Hypothalamus (tissue), 51 donors: Measurements from ENCODE around the gene COPS9.

ENCODE experiments used
- DNase-seq, 51 donors: peaks; one replicate each; lab custom pipeline; 2025; lab: John Stamatoyannopoulos, UW

COPS9 gene

DNA sequence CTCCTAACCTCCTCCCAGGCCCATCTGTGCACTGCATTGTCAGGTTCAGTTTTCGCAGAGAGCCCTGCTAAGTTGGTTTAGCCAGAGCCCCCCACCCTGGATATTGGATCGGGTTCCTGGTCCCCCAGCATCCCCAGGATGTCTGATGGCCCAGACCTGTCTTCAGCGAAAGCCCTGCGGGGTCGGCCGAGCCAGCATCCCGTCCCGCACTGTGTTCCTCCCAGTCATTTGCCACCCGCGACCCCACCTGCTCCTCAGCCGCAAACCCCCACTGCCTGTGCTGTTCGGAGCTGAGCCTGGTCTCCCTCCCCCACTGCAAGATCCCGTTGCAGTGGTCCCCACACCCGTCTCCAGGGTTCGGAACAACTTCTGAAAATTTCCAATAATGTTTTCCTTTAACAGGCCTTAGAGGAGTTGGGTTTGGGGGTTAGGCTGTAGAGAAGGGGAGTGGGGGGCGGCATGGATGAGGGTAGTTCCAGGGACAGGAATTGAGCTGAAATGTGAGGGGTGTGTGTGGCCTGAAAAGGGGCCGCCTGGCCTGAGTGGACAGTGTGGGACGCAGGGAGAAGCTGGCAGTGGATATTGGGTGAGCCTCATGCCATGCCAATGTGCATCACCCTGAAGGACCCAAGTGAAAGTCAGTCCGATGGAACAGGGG is 1.6 kb upstream of the COPS9 start:
- no peak for DNase-seq

DNA sequence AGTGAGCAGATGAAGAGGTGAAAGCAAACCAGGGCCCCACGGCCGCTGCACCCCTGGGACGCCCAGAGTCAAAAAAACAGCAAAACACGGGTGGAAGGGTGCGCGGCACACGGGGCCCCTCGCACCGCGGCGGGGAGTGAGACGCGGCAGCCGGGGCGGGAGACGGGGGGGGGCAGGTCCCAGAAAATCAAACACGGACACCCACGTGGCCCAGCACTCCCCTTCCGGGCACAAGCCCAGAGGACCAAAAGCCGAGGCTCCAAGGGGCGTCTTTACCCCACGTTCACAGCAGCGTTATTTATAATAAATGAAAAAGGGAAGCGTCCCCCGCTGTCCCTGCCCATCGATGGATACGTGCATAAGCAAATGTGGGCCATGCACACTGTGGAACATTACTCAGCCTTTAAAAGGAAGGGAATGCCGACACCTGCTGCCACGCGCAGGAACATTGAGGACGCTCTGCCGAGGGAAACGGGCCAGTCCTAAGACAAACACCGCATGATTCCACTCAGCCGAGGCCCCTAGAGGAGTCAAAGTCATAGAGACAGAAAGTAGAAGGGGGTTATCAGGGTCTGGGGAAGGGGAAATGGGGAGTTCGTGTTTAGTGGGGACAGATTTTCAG is 677 bp upstream of the COPS9 start:
- DNase-seq, result peak in 1 of 51 donors; percentile 28

DNA sequence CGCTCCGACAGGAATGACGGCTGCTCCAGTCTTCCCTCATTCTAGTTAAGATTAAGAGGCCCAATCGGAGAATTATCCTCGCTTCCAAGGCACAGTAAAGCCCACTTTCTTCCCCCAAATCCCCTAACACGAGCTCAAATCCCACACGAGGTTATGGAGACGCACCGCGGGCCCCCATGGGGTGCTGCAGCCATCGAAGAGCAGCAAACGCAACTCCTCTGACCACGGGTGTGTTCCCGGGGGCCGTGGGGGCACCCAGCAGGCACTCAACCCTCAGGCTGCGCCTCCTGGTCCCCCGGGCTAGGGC is 446 bp downstream of the COPS9 start:
- DNase-seq, result no peak

DNA sequence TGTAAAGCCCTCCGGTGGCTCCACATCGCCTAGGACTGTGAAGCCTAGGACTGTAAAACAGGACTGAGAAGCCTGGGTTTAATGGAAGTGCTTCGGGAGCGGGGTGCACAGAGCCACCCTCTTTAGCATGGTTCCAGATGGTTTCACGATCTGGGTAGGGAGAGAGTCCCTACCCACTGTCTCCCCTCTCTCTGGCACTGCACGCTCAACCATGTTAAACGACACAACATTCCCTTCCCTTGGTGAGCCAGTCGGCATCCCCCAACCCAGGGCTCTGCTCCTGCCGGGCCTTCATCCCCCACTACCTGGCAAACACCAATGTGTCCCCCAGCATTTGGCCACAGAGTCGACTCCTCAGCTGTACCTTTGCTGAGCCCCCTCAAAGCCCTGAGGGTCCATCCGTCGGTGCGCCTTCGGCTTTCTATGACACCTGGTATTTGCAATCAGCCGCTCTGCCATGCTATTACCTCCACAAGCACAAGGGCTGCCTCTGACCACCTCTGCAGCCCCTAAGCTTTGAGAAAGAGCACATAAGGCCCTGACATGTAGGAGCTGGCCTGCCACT is 1.1 kb downstream of the COPS9 start:
- no peak for DNase-seq

- no peak for DNase-seq
Measured at GRCh38 chr2:240134466-240134865, 1.6 kb downstream of the COPS9 start.

- no peak for DNase-seq
Measured at GRCh38 chr2:240133401-240133800, 2.7 kb downstream of the COPS9 start.

- DNase-seq, result peak in 4 of 51 donors; percentile 7 to 54 (median 14)
Measured at GRCh38 chr2:240132651-240132980, 3.5 kb downstream of the COPS9 start.

GRCh38 chr2:240131941-240132650 is 4.0 kb downstream of the COPS9 start:
- DNase-seq, result no peak

DNA sequence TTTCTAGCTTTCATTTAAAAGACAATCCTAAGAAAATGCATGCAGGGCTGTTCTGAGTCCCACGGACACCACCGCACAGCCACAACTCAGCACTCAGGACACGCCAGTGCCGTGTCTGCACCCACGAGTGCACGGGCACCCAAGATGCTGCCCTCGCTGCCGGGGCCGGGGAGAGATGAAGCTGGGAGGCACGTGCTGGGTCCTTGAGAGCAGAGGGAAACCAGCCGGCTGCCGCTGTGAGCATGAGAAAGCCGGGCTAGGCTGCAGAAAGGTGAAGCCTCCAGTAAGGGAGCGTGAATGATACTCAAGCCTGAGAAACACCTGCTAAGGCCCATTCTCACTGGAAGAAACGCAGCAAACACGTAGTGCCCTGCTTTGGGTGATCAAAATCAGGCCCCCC is 4.8 kb downstream of the COPS9 start:
- no peak for DNase-seq

DNA sequence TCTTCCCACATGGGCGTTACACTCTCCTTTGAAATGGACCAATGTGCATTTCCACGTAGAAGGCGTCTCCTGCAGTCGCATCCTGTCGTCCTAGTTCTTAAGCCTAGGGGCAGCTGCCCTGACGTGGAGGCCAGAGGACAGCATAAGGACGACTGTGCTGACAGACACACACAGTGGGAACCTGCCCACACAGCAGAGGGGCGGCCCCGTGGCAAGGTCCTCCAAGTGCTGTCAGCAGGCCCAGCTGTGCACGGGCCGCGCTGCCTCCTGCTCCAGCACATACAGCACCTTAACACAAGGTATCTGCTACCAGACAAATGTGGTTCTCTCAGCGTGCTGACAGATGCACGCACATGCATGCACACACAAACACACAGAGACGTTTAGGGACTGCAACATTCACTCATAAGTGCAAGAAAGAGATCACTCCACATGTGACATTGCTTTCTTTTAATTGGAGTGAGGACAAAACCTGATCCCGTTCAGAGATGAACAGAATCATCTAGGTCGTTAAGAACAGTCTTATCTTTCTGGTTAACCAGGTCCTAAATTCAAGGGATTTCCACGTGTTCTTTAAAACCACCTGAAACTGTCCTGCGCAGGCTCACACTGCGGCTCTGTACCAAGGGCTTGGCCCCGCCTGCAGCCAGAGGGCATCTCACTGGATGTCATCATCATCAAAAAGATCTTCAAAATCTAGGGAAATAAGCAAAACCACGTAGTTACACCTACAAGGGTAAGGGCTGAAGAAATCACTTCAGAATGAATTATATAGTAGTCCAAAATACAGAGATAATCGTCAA is 5.5 kb downstream of the COPS9 start:
- no peak for DNase-seq

DNA sequence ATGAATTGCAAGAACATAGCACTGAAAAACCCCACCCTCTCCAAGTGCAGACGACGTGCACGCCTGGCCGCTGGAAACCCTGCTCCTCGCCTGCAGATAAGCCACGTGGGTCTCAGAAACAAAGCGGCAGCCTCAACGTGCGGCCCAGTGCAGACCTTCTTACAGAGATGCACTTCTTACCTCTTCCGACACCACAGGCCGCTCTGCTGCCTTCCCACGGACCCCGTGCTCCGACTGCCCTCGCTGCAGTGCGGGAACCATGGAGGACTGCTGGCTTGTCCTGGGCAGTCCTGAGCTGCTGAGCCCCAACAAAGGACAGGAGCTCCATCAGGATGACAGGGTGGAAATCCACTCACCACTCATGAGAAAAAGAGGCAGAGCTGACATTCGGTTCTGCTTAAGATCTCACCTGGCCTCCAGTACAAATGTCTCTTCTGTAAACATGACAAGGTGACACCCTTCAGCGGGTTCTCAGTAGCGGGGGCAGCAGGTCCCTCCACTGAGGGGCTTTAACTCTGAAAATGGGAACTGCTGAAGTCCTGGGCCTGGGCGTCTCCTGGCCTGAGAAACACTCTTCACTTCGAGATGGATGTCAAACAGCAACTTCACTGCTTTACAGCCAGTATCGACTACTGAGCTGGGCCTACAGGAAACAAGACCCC is 6.2 kb downstream of the COPS9 start:
- no peak for DNase-seq

DNA sequence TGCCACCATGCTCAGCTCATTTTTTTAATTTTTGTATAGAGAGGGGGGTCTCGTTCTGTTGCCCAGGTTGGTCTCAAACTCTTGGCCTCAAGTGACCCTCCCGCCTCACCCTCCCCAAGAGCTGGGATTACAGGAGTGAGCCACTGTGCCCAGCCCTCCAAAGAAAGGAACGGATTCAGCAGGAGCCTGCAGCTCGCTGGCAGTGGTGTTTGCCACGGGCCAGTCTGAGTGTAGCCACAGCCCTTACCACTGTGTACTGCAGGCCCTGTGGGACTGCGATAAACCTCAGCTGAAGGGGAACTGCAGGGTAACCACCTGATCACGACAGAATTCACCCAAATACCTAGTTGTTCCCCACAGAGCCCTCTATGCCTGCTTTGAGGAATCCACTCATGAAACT is 6.8 kb downstream of the COPS9 start:
- no peak for DNase-seq

DNA sequence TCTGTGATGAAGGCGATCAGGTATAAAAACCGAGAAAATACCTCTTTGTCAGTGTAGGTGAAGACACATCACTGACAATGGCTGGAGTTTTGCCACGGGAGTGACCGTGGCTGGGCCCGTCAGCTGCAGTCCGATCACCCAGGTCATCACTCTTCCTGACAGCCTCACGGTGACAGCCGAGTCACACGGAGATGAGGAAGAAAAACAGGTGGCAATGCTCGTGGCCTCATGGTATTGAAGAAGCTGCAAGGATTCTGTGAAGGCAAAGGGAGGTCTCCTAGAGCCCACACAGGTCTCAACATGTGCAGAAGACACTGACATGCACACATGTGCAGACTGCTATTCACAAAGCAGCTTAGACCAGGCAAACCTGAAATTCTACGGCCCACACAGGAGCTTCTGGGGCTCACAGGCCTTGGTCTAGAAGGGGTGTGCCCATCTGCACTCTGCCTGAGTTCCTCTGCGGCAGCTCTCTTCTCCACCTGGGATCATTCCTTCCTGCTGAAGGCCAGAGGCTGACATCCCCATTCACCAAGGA is 7.4 kb downstream of the COPS9 start:
- no peak for DNase-seq

- no peak for DNase-seq
Measured at GRCh38 chr2:240127911-240128607, 8.0 kb downstream of the COPS9 start.

DNA sequence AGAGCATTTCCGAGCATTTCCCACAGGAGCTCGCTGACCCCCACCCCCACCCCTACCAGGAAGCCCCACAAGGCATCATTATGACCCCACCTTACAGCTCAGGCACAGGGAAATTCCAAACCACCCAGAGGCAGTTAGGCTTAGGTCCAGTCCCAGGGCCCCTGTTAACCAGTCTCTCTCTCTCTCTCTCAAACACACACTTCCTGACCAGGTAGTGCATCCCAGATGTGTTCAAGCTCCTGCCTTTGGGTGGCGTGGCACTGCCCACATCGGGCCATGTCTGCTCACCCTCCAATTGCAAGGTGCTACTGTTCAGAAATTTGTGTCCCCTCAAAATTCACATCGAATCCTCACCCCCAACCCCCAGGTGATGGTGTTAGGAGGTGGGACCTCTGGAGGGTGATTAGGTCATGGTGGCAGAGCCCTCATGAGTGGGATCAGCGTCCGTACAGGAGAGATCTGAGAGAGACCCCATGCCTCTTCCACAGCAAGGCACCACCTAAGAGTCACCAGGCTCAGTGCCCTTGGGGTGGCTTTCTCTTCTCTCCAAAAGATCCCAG is 8.8 kb downstream of the COPS9 start:
- DNase-seq, result no peak

DNA sequence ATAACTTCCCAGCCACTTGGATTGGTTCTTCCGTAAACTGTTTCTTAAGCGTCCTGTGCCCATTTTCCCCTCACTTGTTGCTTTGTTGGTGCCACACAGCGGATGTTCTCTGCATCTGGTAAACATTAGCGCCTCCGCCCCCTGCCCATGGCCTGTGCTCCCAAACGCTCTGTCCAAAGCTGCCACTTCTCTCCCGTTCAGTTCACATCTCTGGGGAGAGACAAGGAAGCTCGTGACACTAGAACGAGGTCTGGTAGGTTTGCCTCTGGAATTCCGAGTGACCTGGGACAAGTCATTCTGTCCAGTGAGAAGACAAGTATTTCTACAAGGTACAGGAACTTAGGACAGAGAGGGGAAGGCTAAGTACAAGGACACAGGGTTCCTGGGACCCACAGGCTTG is 9.4 kb downstream of the COPS9 start:
- no peak for DNase-seq

- no peak for DNase-seq
Measured at GRCh38 chr2:240125742-240126141, 10.4 kb downstream of the COPS9 start.

GRCh38 chr2:240124651-240125030 is 11.5 kb downstream of the COPS9 start:
- DNase-seq, result no peak

- DNase-seq, result no peak
Measured at GRCh38 chr2:240123821-240124650, 12.1 kb downstream of the COPS9 start.
